K562 (cell line): ENCODE data around the gene ITSN1. TPM values are rescaled to one million over a fixed set of nuclear protein-coding genes. Genes with fewer than 3 reads are reported as not detected.
A peak's percentile ranks its signal among the peaks of the same experiment; 100 is the strongest.

Experiments used
- BCL6 ChIP-seq: fragments of 250-450 bp; sonication (Bioruptor Pico); IDR thresholded peaks from 2 replicates; pipeline ENCODE4 v1.4.0; 2020
- BRCA1 ChIP-seq, 2 experiments: fragments of 450-650 bp in 1 of 2; sonication (generic) in 1 of 2; formaldehyde crosslinking in 1 of 2; IDR thresholded peaks; 2 replicates each; pipeline versions ENCODE4 v1.5.0 to v1.6.1; 2017 to 2020; ENCODE audit warnings: mild to moderate bottlenecking in 1 of 2, missing genetic modification reagents in 1 of 2
- CHAMP1 ChIP-seq: fragments of 450-650 bp; IDR thresholded peaks from 2 replicates; pipeline ENCODE4 v1.6.1; 2016; ENCODE audit warnings: mild to moderate bottlenecking
- HDAC8 ChIP-seq: fragments of 450-650 bp; IDR thresholded peaks from 2 replicates; pipeline ENCODE4 v1.6.1; 2016; ENCODE audit warnings: mild to moderate bottlenecking, missing genetic modification characterization, moderate library complexity, missing compliant biosample characterization
- HMBOX1 ChIP-seq: sonication (generic); IDR thresholded peaks from 2 replicates; pipeline ENCODE4 v1.6.1; 2016
- HOXB6 ChIP-seq: fragments of 250-450 bp; sonication (Bioruptor Pico); IDR thresholded peaks from 2 replicates; pipeline ENCODE4 v1.5.1; 2022; ENCODE audit warnings: mild to moderate bottlenecking, borderline replicate concordance
- ILK ChIP-seq: fragments of 450-650 bp; IDR thresholded peaks from 2 replicates; pipeline ENCODE4 v1.6.1; 2016; ENCODE audit warnings: missing genetic modification characterization, low read depth, mild to moderate bottlenecking, missing compliant biosample characterization, moderate library complexity, borderline replicate concordance
- NKRF ChIP-seq: fragments of 450-650 bp; IDR thresholded peaks from 2 replicates; pipeline ENCODE4 v1.6.1; 2016; ENCODE audit warnings: borderline replicate concordance
- OTX1 ChIP-seq: fragments of 450-650 bp; formaldehyde crosslinking; IDR thresholded peaks from 2 replicates; pipeline ENCODE4 v1.4.0; 2022; ENCODE audit warnings: mild to moderate bottlenecking
- RFX1 ChIP-seq: fragments of 450-650 bp; IDR thresholded peaks from 2 replicates; pipeline ENCODE4 v1.6.1; 2016; ENCODE audit warnings: mild to moderate bottlenecking, moderate library complexity
- SPI1 ChIP-seq: IDR thresholded peaks from 2 replicates; pipeline ENCODE4 v1.6.1; 2011; ENCODE audit warnings: low read depth, low read length, control low read depth, borderline replicate concordance
- STAT5B ChIP-seq: fragments of 250-450 bp; sonication (Bioruptor Pico); IDR thresholded peaks from 2 replicates; pipeline ENCODE4 v1.8.0; 2021; ENCODE audit warnings: mild to moderate bottlenecking, inconsistent platforms
- XRCC5 ChIP-seq: fragments of 200-400 bp; formaldehyde crosslinking; IDR thresholded peaks from 2 replicates; pipeline ENCODE4 v1.6.1; 2017; ENCODE audit warnings: low read depth, mild to moderate bottlenecking, low read length
- ZBTB2 ChIP-seq: fragments of 450-650 bp; IDR thresholded peaks from 2 replicates; pipeline ENCODE4 v1.6.1; 2016; ENCODE audit warnings: antibody characterized with exemption
- polyA plus RNA-seq, 8 experiments: library from polyadenylated mRNA; depleted of rRNA in 4 of 8; stranded (reverse) in 5 of 8; unstranded in 3 of 8; fragments of >200 nt; fragmentation: Nextera tagmentation in 2 of 8; fragmentation: Illumina TruSeq in 1 of 8; extraction: Ambion mirVana in 2 of 8; extraction: Trizol in 1 of 8; gene quantifications; 2 replicates each; pipeline versions ENCODE4 v1.2.1 to v1.2.3, GENCODE V29; 2011 to 2014; ENCODE audit warnings: inconsistent platforms in 1 of 8, missing spikeins in 1 of 8
- total RNA-seq, 7 experiments: library from RNA; depleted of rRNA in 6 of 7; stranded (reverse); fragments of >200 nt in 6 of 7; fragmentation: Illumina TruSeq in 2 of 7; extraction: Trizol in 2 of 7; gene quantifications; 2 replicates each; pipeline versions ENCODE4 v1.2.1 to v1.2.3, GENCODE V29; 2011 to 2021; ENCODE audit warnings: low replicate concordance in 1 of 7
- TF ChIP-seq, protein P1 (sequence below): fragments of 250-450 bp; sonication (Bioruptor Pico); IDR thresholded peaks from 2 replicates; pipeline ENCODE4 v1.8.0; 2021; ENCODE audit warnings: moderate library complexity, mild to moderate bottlenecking, inconsistent platforms

The ITSN1 gene
- total and polyA plus RNA-seq, 9 of the 15 experiments (the other 6 are each of a cell fraction or from before 2014, with no cell fraction given), result 1.1 to 12.6 (median 4.8) TPM

DNA sequence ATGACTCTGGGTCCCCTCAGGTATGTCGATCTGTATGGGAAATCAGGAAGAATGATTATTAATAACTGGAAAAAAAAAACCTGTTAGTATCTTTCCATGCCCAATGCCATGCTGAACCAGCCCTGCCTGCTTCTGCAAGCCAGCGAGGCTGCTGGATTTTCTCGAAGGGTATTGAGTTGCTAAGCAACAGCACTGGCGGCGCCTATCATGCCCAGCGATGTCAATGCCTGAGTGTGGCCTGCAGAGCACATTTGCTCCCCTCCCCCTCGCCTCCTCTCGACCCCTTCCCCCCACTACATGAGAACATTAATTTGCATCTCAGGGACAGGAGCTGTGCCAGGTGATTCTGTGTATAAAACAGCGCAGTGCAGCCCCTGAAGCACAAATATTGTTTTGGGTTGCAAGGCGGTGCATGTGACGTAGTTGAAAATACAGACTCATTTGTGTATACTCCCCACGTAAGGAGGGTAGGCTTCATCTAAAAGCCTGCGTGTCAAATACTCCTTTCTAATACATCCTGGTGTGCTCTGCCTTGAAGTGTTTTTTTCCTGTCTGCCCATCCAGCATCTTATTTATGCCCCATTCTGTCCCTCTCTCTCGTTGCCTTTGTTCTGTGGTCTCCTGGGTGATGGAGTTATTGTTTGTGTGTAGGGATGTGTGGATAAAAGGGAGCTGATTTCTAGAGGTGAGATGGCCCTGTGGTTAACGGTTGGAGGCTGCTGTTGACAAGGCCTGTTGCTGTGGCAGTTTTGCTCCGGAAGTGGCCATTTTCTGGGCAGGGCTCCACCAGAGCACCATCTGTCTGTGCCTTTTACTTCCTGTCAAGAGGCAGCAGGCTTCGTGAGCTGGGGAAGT is 306.0 kb downstream of the ITSN1 start (continued):
- TF ChIP-seq NKRF (0 out of 2 replicates have a peak, but pooled peaks have one; percentile 43), RFX1 (peak; percentile 89), SPI1 (0 out of 2 replicates have a peak, but pooled peaks have one; percentile 5), ZBTB2 (no peak), XRCC5 (no peak), HOXB6 (CRISPR knock-in tag) (no peak), CHAMP1 (no peak), HDAC8 (tag) (no peak), OTX1 (CRISPR knock-in tag) (no peak), BRCA1 (IDR thresholded peaks at IDR 0.05) (no peak), BRCA1 (CRISPR knock-in tag; IDR thresholded peaks at IDR 0.05) (no peak), BCL6 (no peak), STAT5B (CRISPR knock-in tag) (no peak), HMBOX1 (no peak), ILK (no peak)
- TF ChIP-seq, protein P1, sequence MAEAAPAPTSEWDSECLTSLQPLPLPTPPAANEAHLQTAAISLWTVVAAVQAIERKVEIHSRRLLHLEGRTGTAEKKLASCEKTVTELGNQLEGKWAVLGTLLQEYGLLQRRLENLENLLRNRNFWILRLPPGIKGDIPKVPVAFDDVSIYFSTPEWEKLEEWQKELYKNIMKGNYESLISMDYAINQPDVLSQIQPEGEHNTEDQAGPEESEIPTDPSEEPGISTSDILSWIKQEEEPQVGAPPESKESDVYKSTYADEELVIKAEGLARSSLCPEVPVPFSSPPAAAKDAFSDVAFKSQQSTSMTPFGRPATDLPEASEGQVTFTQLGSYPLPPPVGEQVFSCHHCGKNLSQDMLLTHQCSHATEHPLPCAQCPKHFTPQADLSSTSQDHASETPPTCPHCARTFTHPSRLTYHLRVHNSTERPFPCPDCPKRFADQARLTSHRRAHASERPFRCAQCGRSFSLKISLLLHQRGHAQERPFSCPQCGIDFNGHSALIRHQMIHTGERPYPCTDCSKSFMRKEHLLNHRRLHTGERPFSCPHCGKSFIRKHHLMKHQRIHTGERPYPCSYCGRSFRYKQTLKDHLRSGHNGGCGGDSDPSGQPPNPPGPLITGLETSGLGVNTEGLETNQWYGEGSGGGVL (CRISPR knock-in tag), result no peak
